Kidney (tissue), 14 donors: ENCODE measurements around the gene KCNA1. TPM values are rescaled to one million over a fixed set of nuclear protein-coding genes. Genes with fewer than 3 reads are reported as not detected.

Experiments
- DNase-seq, 5 donors: peaks; one replicate each; pipeline ENCODE4 v3.0.0-alpha.2; 2013 to 2020
- FAIRE-seq: peaks from 2 replicates; lab custom pipeline; 2012; peaks lifted over from hg19 to GRCh38; lab: Jason Lieb, UNC
- H3K27ac ChIP-seq, 2 donors: one replicate each; pipeline ENCODE4 v1.7.0; 2013; ENCODE audit warnings: low read depth in 2 of 2, low read length in 2 of 2, inconsistent platforms in 1 of 2
- H3K27me3 ChIP-seq: one replicate; pipeline ENCODE4 v1.7.1; 2013; ENCODE audit warnings: low read length, inconsistent platforms; ENCODE audit not compliant: control insufficient read depth, insufficient read depth
- H3K36me3 ChIP-seq, 3 donors: one replicate each; pipeline versions ENCODE4 v1.7.0 to v1.7.1; 2013; ENCODE audit warnings: low read length in 3 of 3, control low read depth in 1 of 3, inconsistent platforms in 1 of 3; ENCODE audit not compliant: insufficient read depth in 3 of 3, control insufficient read depth in 2 of 3
- H3K4me1 ChIP-seq, 3 donors: one replicate each; pipeline versions ENCODE4 v1.7.0 to v1.7.1; 2013; ENCODE audit warnings: low read length in 3 of 3, inconsistent platforms in 1 of 3, low read depth in 1 of 3; ENCODE audit not compliant: control insufficient read depth in 2 of 3, insufficient read depth in 2 of 3
- H3K4me3 ChIP-seq, 3 donors: one replicate each; pipeline versions ENCODE4 v1.7.0 to v1.8.1; 2013; ENCODE audit warnings: low read length in 3 of 3, control low read depth in 1 of 3, inconsistent platforms in 1 of 3
- H3K9ac ChIP-seq, 3 donors: one replicate each; pipeline versions ENCODE4 v1.7.0 to v1.7.1; 2013; ENCODE audit warnings: low read length in 3 of 3, control low read depth in 1 of 3, inconsistent platforms in 1 of 3
- H3K9me3 ChIP-seq, 3 donors: one replicate each; pipeline versions ENCODE4 v1.7.0 to v1.7.1; 2013; ENCODE audit warnings: low read length in 3 of 3, control low read depth in 1 of 3, inconsistent platforms in 1 of 3; ENCODE audit not compliant: control insufficient read depth in 2 of 3, insufficient read depth in 1 of 3
- CTCF ChIP-seq: IDR thresholded peaks from 3 replicates; pipeline ENCODE4 v1.5.1; 2012; ENCODE audit warnings: mild to moderate bottlenecking, moderate library complexity, borderline replicate concordance; ENCODE audit not compliant: insufficient read depth; ENCODE audit errors: extremely low read depth
- intact Hi-C: fragments of 100-400 bp; cut with DNase I; formaldehyde crosslinking; loops from one replicate; pipeline ENCODE4 v1.11.1; 2022
- polyA plus RNA-seq: library from polyadenylated mRNA; stranded (reverse); fragments of 350-450 nt; fragmentation: Illumina TruSeq; extraction: RNeasy Lipid Tissue Mini Kit (QIAGEN cat#74804); gene quantifications from one replicate; pipeline ENCODE4 v1.2.3, GENCODE V29; 2014; ENCODE audit warnings: low read depth, low replicate concordance; ENCODE audit not compliant: insufficient read depth
- total RNA-seq: library from RNA; stranded (reverse); fragmentation: NEBNext Ultra II Directional; extraction: Animal tissue kit (Norgen Biotek cat#: 25700); gene quantifications from one replicate; pipeline ENCODE4 v1.2.1, GENCODE V29; 2021
- donor health status: control.
- donor health status: control.
- donor health status: control.
- donor health status: control.
- donor health status: control.
- donor health status: DM: yes; HTN: yes; CAD: no.
- donor health status: Normal renal cell carcinoma (clear cell type).

Gene KCNA1
- total and polyA plus RNA-seq, 2 donors from 2014 or later = not detected

DNA sequence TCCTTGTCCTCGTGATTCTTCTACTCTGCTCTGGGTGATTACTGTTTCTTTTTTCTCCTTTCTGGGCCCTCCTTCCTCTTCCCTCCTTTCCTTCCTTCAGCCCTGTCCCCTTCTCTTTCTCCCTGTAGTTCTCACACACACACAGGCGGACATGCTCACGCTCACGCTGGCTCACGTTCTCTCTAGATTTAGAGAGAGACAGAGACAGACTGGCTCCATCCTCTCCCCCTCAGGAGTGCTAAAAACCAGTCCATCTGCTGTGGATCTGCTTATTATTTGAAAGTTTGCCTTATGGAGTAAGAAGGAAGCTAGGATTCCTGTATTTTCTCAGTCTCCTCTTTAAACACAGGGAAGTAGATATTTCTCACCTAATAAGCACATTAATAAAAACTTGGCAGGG lies 48.1 kb downstream of the KCNA1 start:
- intact Hi-C loops = no loop called here
- no peak overlapping the region for H3K9ac ChIP-seq
- H3K4me1 ChIP-seq = no peaks in the 10 kb centered on the region
- no peaks in the 10 kb centered on the region for H3K36me3 ChIP-seq
- DNase-seq (no peak), FAIRE-seq (no peak)
- H3K27ac ChIP-seq = no peak overlapping the region
- no peak for TF ChIP-seq CTCF
- no peaks in the 10 kb centered on the region for H3K9me3 ChIP-seq
- H3K4me3 ChIP-seq = no peak overlapping the region
- H3K27me3 ChIP-seq = no peaks in the 10 kb centered on the region

- no peak for TF ChIP-seq CTCF
- Histone ChIP-seq H3K36me3 (no peaks in the 10 kb centered on the region), H3K9me3 (no peaks in the 10 kb centered on the region), H3K4me1 (no peaks in the 10 kb centered on the region), H3K27ac (no peak overlapping the region), H3K9ac (no peak overlapping the region), H3K4me3 (no peak overlapping the region), H3K27me3 (no peaks in the 10 kb centered on the region)
- intact Hi-C loops = no loop called here
- DNase-seq = no peak
- FAIRE-seq = no peak
These were observed 49.1 kb downstream of the KCNA1 start for GRCh38 chr12:4958697-4959375.

DNA sequence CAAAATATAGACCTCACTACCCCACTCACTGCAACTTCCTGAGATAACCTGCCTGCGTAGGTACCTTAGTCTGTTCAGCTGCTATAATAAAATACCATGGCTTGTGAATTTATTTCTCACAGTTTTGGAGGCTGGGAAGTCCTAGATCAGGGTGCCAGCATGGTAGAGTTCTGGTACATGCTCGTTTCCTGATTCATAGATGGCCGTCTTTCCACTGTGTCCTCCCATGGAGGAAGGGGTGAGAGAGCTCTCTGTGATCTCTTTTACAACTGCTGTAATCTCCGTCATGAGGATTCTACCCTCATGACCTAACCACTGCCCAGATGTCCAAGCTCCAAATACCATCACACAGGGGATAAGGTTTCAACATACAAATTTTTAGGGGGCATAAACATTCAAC lies 49.7 kb downstream of the KCNA1 start:
- no peaks in the 10 kb centered on the region for H3K27me3 ChIP-seq
- H3K36me3 ChIP-seq = no peaks in the 10 kb centered on the region
- TF ChIP-seq CTCF = no peak
- H3K9me3 ChIP-seq = no peaks in the 10 kb centered on the region
- H3K4me3 ChIP-seq = no peak overlapping the region
- no peak overlapping the region for H3K27ac ChIP-seq
- no peaks in the 10 kb centered on the region for H3K4me1 ChIP-seq
- no peak overlapping the region for H3K9ac ChIP-seq
- intact Hi-C loops = no loop called here
- no peak for FAIRE-seq
- DNase-seq = no peak

- DNase-seq (no peak), FAIRE-seq (no peak)
- Histone ChIP-seq H3K27ac (no peak overlapping the region), H3K36me3 (no peaks in the 10 kb centered on the region), H3K27me3 (no peaks in the 10 kb centered on the region), H3K4me3 (no peak overlapping the region), H3K4me1 (no peaks in the 10 kb centered on the region), H3K9me3 (no peaks in the 10 kb centered on the region), H3K9ac (no peak overlapping the region)
- intact Hi-C loops = no loop called here
- TF ChIP-seq CTCF = no peak
These were observed 50.3 kb downstream of the KCNA1 start for GRCh38 chr12:4960030-4960429.
